Astrocyte (in vitro differentiated cells and primary cell): ENCODE measurements around the gene ARNT2. TPM values are rescaled to one million over a fixed set of nuclear protein-coding genes. Genes with fewer than 3 reads are reported as not detected.

ENCODE experiments used
- DNase-seq: peaks from one replicate; pipeline ENCODE4 v3.0.0-alpha.2; 2010; ENCODE audit warnings: low read depth
- FAIRE-seq: peaks from 2 replicates; lab custom pipeline; 2011; peaks lifted over from hg19 to GRCh38; lab: Jason Lieb, UNC
- H2AFZ ChIP-seq: 2 replicates; pipeline ENCODE4 v1.6.0; 2012; ENCODE audit warnings: low read depth, low read length, inconsistent platforms
- H3K27ac ChIP-seq: 2 replicates; pipeline ENCODE4 v1.5.1; 2011; ENCODE audit warnings: low read depth, low read length, inconsistent platforms
- H3K27me3 ChIP-seq: 2 replicates; pipeline ENCODE4 v1.6.0; 2011; ENCODE audit warnings: low read length, inconsistent platforms; ENCODE audit not compliant: insufficient read depth
- H3K36me3 ChIP-seq: 2 replicates; pipeline ENCODE4 v1.5.1; 2011; ENCODE audit warnings: low read length, inconsistent platforms; ENCODE audit not compliant: insufficient read depth
- H3K4me1 ChIP-seq: 2 replicates; pipeline ENCODE4 v1.5.1; 2011; ENCODE audit warnings: low read length, inconsistent platforms; ENCODE audit not compliant: insufficient read depth
- H3K4me2 ChIP-seq: 2 replicates; pipeline ENCODE4 v1.6.0; 2012; ENCODE audit warnings: low read length, inconsistent platforms
- H3K4me3 ChIP-seq: 2 replicates; pipeline ENCODE4 v1.5.1; 2011; ENCODE audit warnings: low read depth, mild to moderate bottlenecking, low read length, inconsistent platforms; ENCODE audit not compliant: insufficient read depth
- H3K79me2 ChIP-seq: 2 replicates; pipeline ENCODE4 v1.6.0; 2012; ENCODE audit warnings: mild to moderate bottlenecking, low read length, inconsistent platforms; ENCODE audit not compliant: insufficient read depth
- H3K9ac ChIP-seq: 2 replicates; pipeline ENCODE4 v1.6.0; 2012; ENCODE audit warnings: mild to moderate bottlenecking, low read length, inconsistent platforms
- H3K9me3 ChIP-seq: 2 replicates; pipeline ENCODE4 v1.5.1; 2012; ENCODE audit warnings: low read depth, mild to moderate bottlenecking, low read length, inconsistent platforms; ENCODE audit not compliant: insufficient read depth
- H4K20me1 ChIP-seq: 2 replicates; pipeline ENCODE4 v1.6.0; 2012; ENCODE audit warnings: low read length, inconsistent platforms; ENCODE audit not compliant: insufficient read depth
- H3K27ac Mint-ChIP-seq: one replicate; pipeline ENCODE4 v1.8.0; 2021; ENCODE audit warnings: mild to moderate bottlenecking, mixed read lengths; ENCODE audit not compliant: unreplicated experiment
- H3K27me3 Mint-ChIP-seq: one replicate; pipeline ENCODE4 v1.8.0; 2021; ENCODE audit warnings: low read depth, mixed read lengths; ENCODE audit not compliant: unreplicated experiment
- H3K36me3 Mint-ChIP-seq: one replicate; pipeline ENCODE4 v1.8.0; 2021; ENCODE audit warnings: low read depth, mixed read lengths; ENCODE audit not compliant: unreplicated experiment
- H3K4me1 Mint-ChIP-seq: one replicate; pipeline ENCODE4 v1.8.0; 2021; ENCODE audit warnings: low read depth, mixed read lengths; ENCODE audit not compliant: unreplicated experiment
- H3K4me3 Mint-ChIP-seq: one replicate; pipeline ENCODE4 v1.8.0; 2021; ENCODE audit warnings: mild to moderate bottlenecking, moderate library complexity, mixed read lengths; ENCODE audit not compliant: unreplicated experiment
- H3K9me3 Mint-ChIP-seq: one replicate; pipeline ENCODE4 v1.8.0; 2021; ENCODE audit warnings: mild to moderate bottlenecking, mixed read lengths; ENCODE audit not compliant: unreplicated experiment
- EZH2 ChIP-seq: IDR thresholded peaks from 2 replicates; pipeline ENCODE4 v1.6.1; 2012; ENCODE audit warnings: mild to moderate bottlenecking, low read length, inconsistent platforms; ENCODE audit not compliant: insufficient read depth
- total RNA-seq: library from RNA; stranded (reverse); gene quantifications from 2 replicates; pipeline ENCODE4 v1.2.1, GENCODE V29; 2021
- TF ChIP-seq, protein P1 (sequence below): IDR thresholded peaks from 2 replicates; pipeline ENCODE4 v1.5.1; 2011; ENCODE audit warnings: low read depth, mild to moderate bottlenecking, inconsistent platforms, low read length, moderate library complexity; ENCODE audit not compliant: insufficient read depth

Gene ARNT2
- total RNA-seq, 1 donor from 2014 or later = 3.5 TPM

DNA sequence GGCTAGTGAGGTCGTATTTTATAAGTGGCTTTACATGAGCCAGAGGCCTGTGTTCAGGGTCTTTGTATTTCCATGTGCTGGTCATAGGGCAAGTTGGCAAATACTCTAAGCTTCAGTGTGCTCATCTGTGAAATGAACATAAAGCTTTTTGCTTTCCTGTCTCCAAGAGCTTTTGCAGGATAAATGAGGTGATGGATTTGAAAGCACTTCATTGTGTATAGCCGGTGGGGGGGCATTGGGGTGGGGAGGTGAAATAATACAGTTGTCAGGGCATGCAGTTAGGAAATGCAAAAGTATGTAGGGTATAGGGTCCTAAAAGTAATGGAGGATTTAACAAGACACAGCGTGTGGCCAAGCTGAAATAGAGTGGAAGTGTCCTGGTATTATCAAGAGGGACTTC, 67.7 kb downstream of the ARNT2 start:
- no peaks in the 10 kb centered on the region for H4K20me1 ChIP-seq
- FAIRE-seq = no peak
- Mint-ChIP-seq H3K27ac (no peak overlapping the region), H3K4me3 (no peak overlapping the region), H3K4me1 (peaks cover 24% of the 10 kb centered on the region), H3K9me3 (peaks cover 5% of the 10 kb centered on the region), H3K36me3 (no peaks in the 10 kb centered on the region), H3K27me3 (peaks cover 3% of the 10 kb centered on the region)
- no peak overlapping the region for H3K27ac ChIP-seq
- H3K4me1 ChIP-seq = peaks cover 11% of the 10 kb centered on the region
- no peak overlapping the region for H3K9ac ChIP-seq
- H3K9me3 ChIP-seq = no peaks in the 10 kb centered on the region
- DNase-seq = no peak
- TF ChIP-seq, protein P1, sequence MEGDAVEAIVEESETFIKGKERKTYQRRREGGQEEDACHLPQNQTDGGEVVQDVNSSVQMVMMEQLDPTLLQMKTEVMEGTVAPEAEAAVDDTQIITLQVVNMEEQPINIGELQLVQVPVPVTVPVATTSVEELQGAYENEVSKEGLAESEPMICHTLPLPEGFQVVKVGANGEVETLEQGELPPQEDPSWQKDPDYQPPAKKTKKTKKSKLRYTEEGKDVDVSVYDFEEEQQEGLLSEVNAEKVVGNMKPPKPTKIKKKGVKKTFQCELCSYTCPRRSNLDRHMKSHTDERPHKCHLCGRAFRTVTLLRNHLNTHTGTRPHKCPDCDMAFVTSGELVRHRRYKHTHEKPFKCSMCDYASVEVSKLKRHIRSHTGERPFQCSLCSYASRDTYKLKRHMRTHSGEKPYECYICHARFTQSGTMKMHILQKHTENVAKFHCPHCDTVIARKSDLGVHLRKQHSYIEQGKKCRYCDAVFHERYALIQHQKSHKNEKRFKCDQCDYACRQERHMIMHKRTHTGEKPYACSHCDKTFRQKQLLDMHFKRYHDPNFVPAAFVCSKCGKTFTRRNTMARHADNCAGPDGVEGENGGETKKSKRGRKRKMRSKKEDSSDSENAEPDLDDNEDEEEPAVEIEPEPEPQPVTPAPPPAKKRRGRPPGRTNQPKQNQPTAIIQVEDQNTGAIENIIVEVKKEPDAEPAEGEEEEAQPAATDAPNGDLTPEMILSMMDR = no peak
- no peak for TF ChIP-seq EZH2
- no peak overlapping the region for H3K4me3 ChIP-seq
- H3K79me2 ChIP-seq = no peaks in the 10 kb centered on the region
- H3K36me3 ChIP-seq = no peaks in the 10 kb centered on the region
- H3K4me2 ChIP-seq = no peak overlapping the region
- no peaks in the 10 kb centered on the region for H3K27me3 ChIP-seq
- no peak overlapping the region for H2AFZ ChIP-seq

DNA sequence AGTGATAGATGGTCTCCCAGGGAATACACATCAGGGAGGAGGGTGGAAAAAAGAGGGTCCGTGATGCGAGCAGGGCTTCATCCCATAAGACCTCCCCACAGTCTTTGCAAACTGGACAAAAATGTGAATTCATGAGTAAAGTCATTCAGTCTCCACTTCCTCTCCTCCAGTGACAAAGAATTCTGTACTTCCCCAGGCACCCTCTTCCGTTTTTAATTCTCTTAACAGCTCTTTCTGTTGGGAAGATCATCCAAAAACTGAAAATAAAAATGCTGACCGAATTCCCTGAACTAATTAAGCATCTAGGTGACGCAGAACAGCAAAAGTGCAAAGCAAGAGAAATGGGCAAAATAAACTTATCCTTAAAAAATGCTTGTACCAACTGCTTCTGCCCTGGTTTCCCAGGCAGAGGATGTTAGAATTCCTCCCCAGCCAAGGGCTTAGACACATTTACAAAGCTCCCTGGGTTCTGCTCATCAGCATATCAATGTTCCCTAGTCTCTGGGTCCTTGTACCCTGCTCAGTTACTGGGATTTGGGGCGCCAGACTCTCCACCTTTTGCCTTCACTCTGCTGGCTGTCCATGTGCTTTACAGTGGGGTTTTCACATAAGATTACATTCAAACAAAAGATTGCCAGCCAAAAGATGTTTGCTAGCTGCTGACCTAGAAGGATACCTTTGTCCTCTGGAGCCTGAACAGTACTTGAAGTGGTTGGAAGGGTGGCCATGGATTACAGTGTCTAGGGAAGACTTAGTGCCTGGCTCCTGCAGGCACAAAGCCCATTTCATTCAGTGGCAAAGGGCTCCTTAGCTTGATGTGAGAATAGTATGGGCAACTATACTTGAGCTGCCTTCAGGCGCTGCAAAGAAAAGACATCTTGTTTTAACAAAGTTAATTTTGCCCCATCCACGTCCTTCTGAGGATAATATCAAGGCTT, 69.4 kb downstream of the ARNT2 start:
- no peak overlapping the region for H3K4me3 Mint-ChIP-seq
- Histone ChIP-seq H3K4me3 (no peak overlapping the region), H3K4me2 (no peak overlapping the region), H3K27ac (no peak overlapping the region), H3K79me2 (no peaks in the 10 kb centered on the region), H3K36me3 (no peaks in the 10 kb centered on the region), H3K27me3 (no peaks in the 10 kb centered on the region), H3K9ac (no peak overlapping the region), H2AFZ (no peak overlapping the region), H3K4me1 (peaks cover 23% of the 10 kb centered on the region), H3K9me3 (no peaks in the 10 kb centered on the region), H4K20me1 (no peaks in the 10 kb centered on the region)
- no peaks in the 10 kb centered on the region for H3K36me3 Mint-ChIP-seq
- H3K27ac Mint-ChIP-seq = peak overlapping the region; percentile 59
- TF ChIP-seq EZH2 = no peak
- TF ChIP-seq, protein P1 = no peak
- FAIRE-seq (no peak), DNase-seq (no peak)
- no peaks in the 10 kb centered on the region for H3K27me3 Mint-ChIP-seq
- H3K9me3 Mint-ChIP-seq = peaks cover 8% of the 10 kb centered on the region
- peaks cover 31% of the 10 kb centered on the region for H3K4me1 Mint-ChIP-seq
